K562 (cell line): ENCODE data around the gene ACTN3. TPM values are rescaled to one million over a fixed set of nuclear protein-coding genes. Genes with fewer than 3 reads are reported as not detected.

ENCODE experiments used
- ATAC-seq: fragments of 200-7000 bp; cut with Tn5 transposase; 3 replicates; pipeline ENCODE4 v1.9.1; 2020; ENCODE audit warnings: moderate library complexity
- BruUV-seq: library from RNA; stranded (reverse); fragments of 400-500 nt; replicated peaks from 2 replicates; lab custom pipeline; 2021; lab: Mats Ljungman, UMichigan
- CTCF ChIA-PET: fragments of 300-600 bp; formaldehyde crosslinking; extraction: SDS; loops from one replicate; lab custom pipeline; 2021; ENCODE audit warnings: low intra/inter-chr PET ratio; lab: Yijun Ruan, JAX
- POLR2A ChIA-PET: fragments of 300-600, 350-650 bp; sonication (Branson Sonifier 250); formaldehyde crosslinking; extraction: SDS; loops from one replicate; lab custom pipeline; 2021; ENCODE audit warnings: antibody characterized with exemption, inconsistent platforms; lab: Yijun Ruan, JAX
- DNase-seq, 4 experiments: peaks; one replicate each; pipeline versions ENCODE4 v3.0.0 to v3.0.0-alpha.2; 2011 to 2018; ENCODE audit warnings: low spot score in 3 of 4, mixed read lengths in 3 of 4; ENCODE audit errors: extremely low read depth in 1 of 4
- FAIRE-seq: peaks from 2 replicates; lab custom pipeline; 2011; peaks lifted over from hg19 to GRCh38; lab: Jason Lieb, UNC
- H2AFZ ChIP-seq: 2 replicates; pipeline ENCODE4 v1.6.0; 2011; ENCODE audit warnings: low read depth, low read length, control low read depth, inconsistent platforms
- H3K27ac ChIP-seq: fragments of 200-600 bp; 3 replicates; pipeline ENCODE4 v1.8.0; 2011; ENCODE audit warnings: low read depth, mild to moderate bottlenecking, control low read depth, inconsistent platforms, low read length, moderate library complexity, mixed read lengths; ENCODE audit errors: extremely low read depth
- H3K27me3 ChIP-seq, 2 experiments: fragments of 300-600 bp in 1 of 2; 2 replicates in 1 of 2; 3 replicates in 1 of 2; pipeline versions ENCODE4 v1.6.0 to v1.8.0; 2011; ENCODE audit warnings: inconsistent platforms in 2 of 2, low read length in 2 of 2, mild to moderate bottlenecking in 1 of 2, mixed read lengths in 1 of 2, moderate library complexity in 1 of 2; ENCODE audit not compliant: control insufficient read depth in 2 of 2, insufficient read depth in 2 of 2
- H3K36me3 ChIP-seq: fragments of 300-600 bp; 3 replicates; pipeline ENCODE4 v1.8.0; 2011; ENCODE audit warnings: mild to moderate bottlenecking, low read length, inconsistent platforms; ENCODE audit not compliant: control insufficient read depth, insufficient read depth
- H3K4me1 ChIP-seq, 2 experiments: fragments of 200-600 bp in 1 of 2; replicated peaks in 1 of 2; 2 replicates in 1 of 2; 3 replicates in 1 of 2; pipeline versions ENCODE4 v1.5.1 to v1.8.0; 2011; ENCODE audit warnings: inconsistent platforms in 2 of 2, low read length in 2 of 2, mild to moderate bottlenecking in 1 of 2, mixed read lengths in 1 of 2, moderate library complexity in 1 of 2; ENCODE audit not compliant: control insufficient read depth in 2 of 2, insufficient read depth in 2 of 2
- H3K4me2 ChIP-seq: 2 replicates; pipeline ENCODE4 v1.6.1; 2011; ENCODE audit warnings: low read length, control low read depth, inconsistent platforms, mixed read lengths; ENCODE audit not compliant: insufficient read depth
- H3K4me3 ChIP-seq: fragments of 200-600 bp; sonication (generic), shearing (Covaris generic); 2 replicates; pipeline ENCODE4 v1.5.1; 2016; ENCODE audit warnings: control low read depth, inconsistent platforms
- H3K79me2 ChIP-seq: fragments of 200-600 bp; 3 replicates; pipeline ENCODE4 v1.8.0; 2011; ENCODE audit warnings: low read length, inconsistent platforms; ENCODE audit not compliant: control insufficient read depth, insufficient read depth
- H3K9ac ChIP-seq, 2 experiments: 2 replicates each; pipeline versions ENCODE4 v1.6.0 to v1.6.1; 2011; ENCODE audit warnings: low read depth in 2 of 2, low read length in 2 of 2, control low read depth in 1 of 2, inconsistent platforms in 1 of 2, mild to moderate bottlenecking in 1 of 2, mixed read lengths in 1 of 2; ENCODE audit not compliant: insufficient read depth in 1 of 2
- H3K9me1 ChIP-seq: one replicate; pipeline ENCODE4 v1.6.0; 2011; ENCODE audit warnings: inconsistent platforms, mild to moderate bottlenecking, low read length, moderate library complexity; ENCODE audit not compliant: control insufficient read depth, insufficient read depth
- H3K9me3 ChIP-seq: replicated peaks from 2 replicates; pipeline ENCODE4 v1.5.1; 2011; ENCODE audit warnings: low read depth, low read length, inconsistent platforms; ENCODE audit not compliant: control insufficient read depth, insufficient read depth
- H4K20me1 ChIP-seq: replicated peaks from 2 replicates; pipeline ENCODE4 v1.6.1; 2011; ENCODE audit warnings: low read length, inconsistent platforms, mixed read lengths; ENCODE audit not compliant: control insufficient read depth, insufficient read depth
- HDAC1 ChIP-seq, 2 experiments: fragments of 450-650 bp; IDR thresholded peaks; 2 replicates each; pipeline ENCODE4 v1.6.1; 2016 to 2017; ENCODE audit warnings: inconsistent platforms in 1 of 2, mild to moderate bottlenecking in 1 of 2, moderate library complexity in 1 of 2
- MCM7 ChIP-seq, 2 experiments: fragments of 450-650 bp; IDR thresholded peaks; 2 replicates each; pipeline ENCODE4 v1.6.1; 2016 to 2018
- SIN3A ChIP-seq, 2 experiments: fragments of 150-350 bp in 1 of 2; IDR thresholded peaks; 2 replicates each; pipeline ENCODE4 v1.6.1; 2011 to 2016; ENCODE audit warnings: borderline replicate concordance in 2 of 2, low read depth in 2 of 2, low read length in 2 of 2, mild to moderate bottlenecking in 2 of 2, moderate library complexity in 2 of 2; ENCODE audit not compliant: control insufficient read depth in 1 of 2
- ZNF124 ChIP-seq: sonication (generic); formaldehyde crosslinking; IDR thresholded peaks from 2 replicates; pipeline ENCODE4 v1.8.1; 2022; ENCODE audit warnings: missing genetic modification reagents
- WGBS: fragments of 100-300 bp; shearing (Covaris generic); methylation state at CpG from one replicate; pipeline ENCODE4 v1.1.6; 2016; ENCODE audit warnings: low coverage, mixed read lengths; ENCODE audit not compliant: insufficient coverage; ENCODE audit errors: missing lambda C conversion rate; 5-methylcytosine and 5-hydroxymethylcytosine counted together
- in situ Hi-C: fragments of 300-500 bp; cut with MboI; formaldehyde crosslinking; loops from 4 replicates; pipeline ENCODE4 v1.15.0; 2018; ENCODE audit warnings: inconsistent platforms, mixed read lengths
- intact Hi-C: fragments of 100-400 bp; cut with micrococcal nuclease; formaldehyde crosslinking; loops from 2 replicates; pipeline ENCODE4 v1.14.2; 2022
- polyA plus RNA-seq, 8 experiments: library from polyadenylated mRNA; depleted of rRNA in 4 of 8; stranded (reverse) in 5 of 8; unstranded in 3 of 8; fragments of >200 nt; fragmentation: Nextera tagmentation in 2 of 8; fragmentation: Illumina TruSeq in 1 of 8; extraction: Ambion mirVana in 2 of 8; extraction: Trizol in 1 of 8; gene quantifications; 2 replicates each; pipeline versions ENCODE4 v1.2.1 to v1.2.3, GENCODE V29; 2011 to 2014; ENCODE audit warnings: inconsistent platforms in 1 of 8, missing spikeins in 1 of 8
- total RNA-seq, 7 experiments: library from RNA; depleted of rRNA in 6 of 7; stranded (reverse); fragments of >200 nt in 6 of 7; fragmentation: Illumina TruSeq in 2 of 7; extraction: Trizol in 2 of 7; gene quantifications; 2 replicates each; pipeline versions ENCODE4 v1.2.1 to v1.2.3, GENCODE V29; 2011 to 2021; ENCODE audit warnings: low replicate concordance in 1 of 7

The ACTN3 gene
- total and polyA plus RNA-seq, 9 of the 15 experiments (the other 6 are each of a cell fraction or from before 2014, with no cell fraction given) = not detected

DNA sequence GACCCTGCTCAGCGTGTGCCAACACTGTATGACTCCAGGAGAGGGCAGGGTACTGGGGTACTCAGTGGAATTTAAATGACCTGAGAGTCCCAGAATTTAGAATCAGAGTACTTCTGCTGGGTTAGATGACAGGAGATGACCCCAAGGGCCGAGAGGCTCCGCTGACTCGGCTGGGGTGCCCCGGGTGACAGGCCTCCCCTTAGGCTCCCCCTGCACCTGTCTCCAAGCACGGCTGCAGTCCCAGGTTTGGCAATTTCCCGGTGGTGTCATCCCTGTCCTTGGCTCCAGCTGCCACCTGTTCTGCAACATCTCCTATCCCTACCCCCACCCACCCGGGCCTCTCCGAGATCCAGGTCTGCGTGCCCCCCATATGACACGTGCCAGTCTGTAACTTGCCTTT lies 1.3 kb downstream of the ACTN3 start:
- FAIRE-seq (no peak), DNase-seq (no peak), ATAC-seq (no peak)
- Histone ChIP-seq H3K27me3 (peaks cover 0 to 4% of the 10 kb centered on the region in 2 experiments; a peak in 1 of 5 replicates), H4K20me1 (no peaks in the 10 kb centered on the region), H3K4me3 (no peak overlapping the region), H3K9ac (no peak overlapping the region), H2AFZ (no peak overlapping the region), H3K4me2 (no peak overlapping the region), H3K27ac (no peak overlapping the region), H3K4me1 (peaks cover 0 to 38% of the 10 kb centered on the region in 2 experiments; a peak in 4 of 5 replicates), H3K36me3 (peaks cover 1% of the 10 kb centered on the region; the same call in 1 of the 3 replicates), H3K9me3 (no peaks in the 10 kb centered on the region), H3K79me2 (peaks cover 6% of the 10 kb centered on the region; the same call in 1 of the 3 replicates), H3K9me1 (no peaks in the 10 kb centered on the region)
- WGBS = 12% methylated on average over 9 of the region's 11 CpGs
- no TSS peak for BruUV-seq
- intact Hi-C loops (no loop called here), in situ Hi-C loops (no loop called here)
- CTCF ChIA-PET = no interaction called here
- no peak for TF ChIP-seq HDAC1 (IDR thresholded peaks at IDR 0.05)
- no peak for TF ChIP-seq ZNF124
- POLR2A ChIA-PET = interaction anchor here (0.8 to 1.8 kb wide), 3 partner anchors 11 to 90 kb away, joined by 3 to 7 read pairs (median 4); no protein-coding TSS in a partner anchor

DNA sequence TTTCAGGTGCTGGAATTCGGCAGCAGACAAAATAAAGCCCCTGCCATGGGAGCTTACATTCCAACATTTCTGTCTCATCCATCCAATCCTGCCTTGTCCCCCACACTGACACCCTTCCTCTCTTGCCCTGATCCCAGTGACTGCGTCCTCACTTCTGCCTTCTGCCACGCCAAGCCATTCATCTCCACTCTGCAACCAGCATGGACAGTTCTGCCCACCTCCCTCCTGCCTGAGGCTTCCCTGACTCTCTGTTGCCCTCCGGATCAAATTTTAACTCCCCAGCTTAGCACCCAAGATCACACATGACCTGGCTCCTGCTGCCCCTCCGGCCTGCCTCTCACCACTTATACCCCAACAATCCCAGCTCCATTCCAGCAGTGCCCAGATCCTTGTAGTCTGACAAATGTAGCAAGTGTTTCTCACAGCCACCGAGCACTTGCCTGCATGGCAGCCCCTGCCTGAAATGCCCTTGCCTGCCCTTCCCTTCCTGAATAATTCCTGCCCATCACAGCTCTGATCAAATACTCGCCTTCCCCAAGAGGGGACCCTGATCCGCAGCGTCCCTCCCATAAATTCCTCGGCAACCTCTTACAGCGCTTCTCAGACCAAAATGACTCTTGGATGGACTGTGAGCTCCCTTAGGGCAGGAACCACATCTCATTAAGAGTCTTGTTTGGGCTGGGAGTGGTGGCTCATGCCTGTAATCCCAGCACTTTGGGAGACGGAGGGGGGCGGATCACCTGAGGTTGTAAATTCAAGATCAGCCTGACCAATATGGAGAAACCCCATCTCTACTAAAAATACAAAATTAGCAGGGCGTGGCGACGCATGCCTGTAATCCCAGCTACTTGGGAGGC lies 2.3 kb downstream of the ACTN3 start:
- POLR2A ChIA-PET = interaction anchor here (0.6 to 1.8 kb wide), 6 partner anchors 11 to 453 kb away, joined by 3 to 7 read pairs (median 4); no protein-coding TSS in a partner anchor
- BruUV-seq = no TSS peak
- Histone ChIP-seq H3K4me1 (peaks cover 0 to 32% of the 10 kb centered on the region in 2 experiments; a peak in 4 of 5 replicates), H3K9me1 (no peaks in the 10 kb centered on the region), H3K79me2 (peaks cover 6% of the 10 kb centered on the region; the same call in 1 of the 3 replicates), H3K27ac (no peak overlapping the region), H3K36me3 (no peaks in the 10 kb centered on the region), H3K27me3 (peaks cover 0 to 4% of the 10 kb centered on the region in 2 experiments; a peak in 1 of 5 replicates)
- intact Hi-C loops = no loop called here
- 18% methylated on average over 16 of the region's 16 CpGs for WGBS
- TF ChIP-seq SIN3A (IDR thresholded peaks at IDR 0.05; ENCODE audit: borderline replicate concordance in 2 of 2, control insufficient read depth in 1 of 2, low read depth in 2 of 2, low read length in 2 of 2) = no peak
- 0 out of 4 replicates have a peak, but pooled peaks of 1 of the 2 experiments have one; percentile 32 for TF ChIP-seq MCM7 (IDR thresholded peaks at IDR 0.05)
- TF ChIP-seq, all 486 proteins: peak for 1
- Histone ChIP-seq H3K4me2 (no peak overlapping the region), H3K9me3 (no peaks in the 10 kb centered on the region), H3K9ac (no peak overlapping the region), H2AFZ (no peak overlapping the region), H3K4me3 (no peak overlapping the region), H4K20me1 (no peaks in the 10 kb centered on the region)
- in situ Hi-C loops = no loop called here
- CTCF ChIA-PET = no interaction called here
- no peak for ATAC-seq
- no peak for FAIRE-seq
- DNase-seq = no peak
